ENCODE data around the gene TESK2.
"Not testable (repeated sequence)": the region's sequence is repeated elsewhere in the genome, so short reads cannot be mapped to it uniquely, and the experiment has no call there.

The TESK2 gene

GRCh38 chr1:45414746-45415145 is 76.2 kb downstream of the TESK2 start:
- DNase-seq (ENCODE audit: low read depth, low spot score): no peak

- no peak for DNase-seq (ENCODE audit: low read depth, low spot score)
Measured at GRCh38 chr1:45412899-45413298, 78.1 kb downstream of the TESK2 start.

GRCh38 chr1:45411510-45411899 is 79.5 kb downstream of the TESK2 start:
- DNase-seq (ENCODE audit: low read depth, low spot score): no peak

GRCh38 chr1:45410850-45411509 is 80.0 kb downstream of the TESK2 start:
- DNase-seq (ENCODE audit: low read depth, low spot score): no peak

- no peak for DNase-seq (ENCODE audit: low read depth, low spot score)
Measured at GRCh38 chr1:45409276-45409675, 81.7 kb downstream of the TESK2 start.

GRCh38 chr1:45407629-45408287 is 83.2 kb downstream of the TESK2 start:
- no peak for DNase-seq (ENCODE audit: low read depth, low spot score)

GRCh38 chr1:45405636-45406035 is 85.3 kb downstream of the TESK2 start:
- no peak for DNase-seq (ENCODE audit: low read depth, low spot score)

- DNase-seq (ENCODE audit: low read depth, low spot score): no peak
Measured at GRCh38 chr1:45403718-45404117, 87.2 kb downstream of the TESK2 start.

GRCh38 chr1:45403298-45403697 is 87.7 kb downstream of the TESK2 start:
- no peak for DNase-seq (ENCODE audit: low read depth, low spot score)

- no peak for DNase-seq (ENCODE audit: low read depth, low spot score)
Measured at GRCh38 chr1:45401524-45401923, 89.4 kb downstream of the TESK2 start.

GRCh38 chr1:45400049-45400448 is 90.9 kb downstream of the TESK2 start:
- DNase-seq (ENCODE audit: low read depth, low spot score): no peak

GRCh38 chr1:45397285-45397684 is 93.7 kb downstream of the TESK2 start:
- no peak for DNase-seq (ENCODE audit: low read depth, low spot score)

GRCh38 chr1:45395582-45395981 is 95.4 kb downstream of the TESK2 start:
- DNase-seq (ENCODE audit: low read depth, low spot score): no peak

- no peak for DNase-seq (ENCODE audit: low read depth, low spot score)
Measured at GRCh38 chr1:45395051-45395450, 95.9 kb downstream of the TESK2 start.

GRCh38 chr1:45394342-45394741 is 96.6 kb downstream of the TESK2 start:
- no peak for DNase-seq (ENCODE audit: low read depth, low spot score)

GRCh38 chr1:45393718-45394302 is 97.2 kb downstream of the TESK2 start:
- no peak for DNase-seq (ENCODE audit: low read depth, low spot score)

- DNase-seq (ENCODE audit: low read depth, low spot score): no peak
Measured at GRCh38 chr1:45386219-45386618, 104.7 kb downstream of the TESK2 start.

- DNase-seq (ENCODE audit: low read depth, low spot score): no peak
Measured at GRCh38 chr1:45385302-45385701, 105.7 kb downstream of the TESK2 start.

- not testable (repeated sequence) for DNase-seq (ENCODE audit: low read depth, low spot score)
Measured at GRCh38 chr1:45384213-45384612, 106.8 kb downstream of the TESK2 start.

- DNase-seq (ENCODE audit: low read depth, low spot score): no peak
Measured at GRCh38 chr1:45383191-45383590, 107.8 kb downstream of the TESK2 start.

- DNase-seq (ENCODE audit: low read depth, low spot score): no peak
Measured at GRCh38 chr1:45381243-45381642, 109.7 kb downstream of the TESK2 start.

- DNase-seq (ENCODE audit: low read depth, low spot score): no peak
Measured at GRCh38 chr1:45380730-45381129, 110.2 kb downstream of the TESK2 start.

GRCh38 chr1:45380125-45380524 is 110.8 kb downstream of the TESK2 start:
- DNase-seq (ENCODE audit: low read depth, low spot score): no peak
